Kidney tubule cell (primary cell): ENCODE measurements around the gene SARDH.

Source experiments
- DNase-seq: peaks from one replicate; pipeline ENCODE4 v3.0.0-alpha.2; 2018; ENCODE audit warnings: low spot score

The SARDH gene

DNA sequence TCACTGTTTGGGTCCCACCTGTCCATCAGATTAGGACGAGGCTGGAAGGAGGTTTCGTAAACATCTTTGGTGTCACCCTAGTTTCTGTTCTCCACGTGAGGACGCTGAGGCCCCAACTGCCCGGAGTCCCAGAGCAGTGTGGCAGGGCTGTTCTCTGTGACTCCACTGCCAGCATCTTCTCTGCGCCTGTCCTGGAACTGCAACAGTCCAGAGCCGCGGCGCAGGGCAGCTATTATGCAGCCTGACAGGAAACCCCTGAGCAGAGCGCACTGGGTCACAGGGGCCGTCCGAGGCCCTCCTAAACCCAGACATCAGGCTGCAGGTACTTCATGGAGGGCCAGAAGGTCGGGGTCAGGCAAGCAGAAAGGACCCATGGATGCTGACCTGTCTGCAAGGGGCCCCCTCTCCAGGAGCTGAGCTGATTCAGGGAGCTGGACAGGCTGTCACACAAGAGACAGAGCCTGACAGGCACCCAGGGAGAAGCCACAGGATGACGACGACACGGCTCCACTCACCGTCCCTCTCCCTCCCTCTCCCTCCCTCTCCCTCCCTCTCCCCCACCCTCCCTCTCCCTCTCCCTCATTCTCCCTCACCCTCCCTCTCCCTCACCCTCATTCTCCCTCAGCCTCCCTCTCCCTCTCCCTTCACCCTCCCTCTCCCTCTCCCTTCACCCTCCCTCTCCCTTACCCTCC lies 70.2 kb downstream of the SARDH start:
- DNase-seq, result no peak

GRCh38 chr9:133666845-133667244 lies 71.3 kb downstream of the SARDH start:
- DNase-seq, result no peak

GRCh38 chr9:133666387-133666786 lies 71.8 kb downstream of the SARDH start:
- DNase-seq, result no peak

DNA sequence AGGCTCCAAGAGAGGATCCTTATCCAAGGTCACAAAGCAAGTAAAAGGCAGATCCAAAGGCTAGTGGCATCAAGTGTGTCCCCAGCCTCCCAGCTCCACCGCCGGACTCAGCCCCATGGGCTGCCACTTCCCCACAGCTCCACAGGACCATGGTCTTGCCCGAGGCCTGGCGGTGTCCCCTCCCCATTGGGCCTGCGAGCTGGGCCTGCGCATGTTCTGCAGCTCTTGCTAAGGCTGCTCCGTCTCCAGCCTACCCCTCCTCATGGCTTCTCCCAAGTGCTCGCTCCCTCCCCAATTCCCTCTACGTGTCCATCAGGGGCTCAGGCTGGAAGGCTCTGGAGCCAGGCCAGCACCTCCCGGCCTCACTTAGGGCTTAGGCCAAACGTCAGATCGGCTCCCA lies 72.6 kb downstream of the SARDH start:
- no peak for DNase-seq

GRCh38 chr9:133665096-133665495 lies 73.1 kb downstream of the SARDH start:
- DNase-seq, result no peak

DNA sequence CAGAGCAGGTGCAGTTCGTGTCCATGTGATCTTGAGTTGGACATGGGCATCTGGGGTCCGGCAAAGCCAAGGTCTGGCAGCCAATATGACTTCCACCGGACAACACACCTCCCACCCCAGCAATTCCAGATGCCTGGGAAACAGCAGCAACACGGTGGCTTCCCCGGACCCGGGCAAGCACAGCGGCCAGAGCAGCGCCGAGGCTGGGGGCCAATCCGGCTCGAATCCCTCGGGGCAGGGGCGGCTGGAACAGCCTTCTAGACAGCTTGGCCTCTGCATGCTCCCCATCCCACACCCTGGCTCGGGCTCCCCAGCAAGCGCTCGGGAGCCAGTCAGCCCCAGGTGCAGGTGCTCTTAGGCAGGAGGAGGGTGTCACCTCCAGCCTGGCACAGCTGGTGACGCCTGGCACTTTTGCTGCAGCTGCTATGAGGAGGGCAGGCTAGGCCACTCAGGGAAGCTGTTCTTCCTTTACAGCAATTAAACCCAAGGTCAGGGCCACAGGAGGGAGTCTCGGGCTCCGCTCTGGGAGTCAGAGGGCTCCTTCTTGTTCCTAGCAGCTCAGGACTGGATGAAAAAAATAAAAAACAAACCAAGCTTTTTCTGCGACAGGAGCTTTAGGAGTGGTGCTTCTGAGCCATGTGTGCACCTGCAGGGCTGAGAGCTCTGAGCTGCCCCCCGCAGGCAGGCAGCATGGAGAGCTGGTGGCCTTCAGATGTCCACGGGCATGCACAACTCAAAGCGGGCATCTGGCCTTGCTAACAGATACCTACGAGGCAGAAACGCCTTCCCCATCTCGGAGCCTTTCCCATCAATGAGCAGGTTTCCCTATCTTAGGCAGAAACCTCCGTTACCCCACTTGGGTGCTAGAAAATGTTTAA lies 73.7 kb downstream of the SARDH start:
- DNase-seq, result no peak

DNA sequence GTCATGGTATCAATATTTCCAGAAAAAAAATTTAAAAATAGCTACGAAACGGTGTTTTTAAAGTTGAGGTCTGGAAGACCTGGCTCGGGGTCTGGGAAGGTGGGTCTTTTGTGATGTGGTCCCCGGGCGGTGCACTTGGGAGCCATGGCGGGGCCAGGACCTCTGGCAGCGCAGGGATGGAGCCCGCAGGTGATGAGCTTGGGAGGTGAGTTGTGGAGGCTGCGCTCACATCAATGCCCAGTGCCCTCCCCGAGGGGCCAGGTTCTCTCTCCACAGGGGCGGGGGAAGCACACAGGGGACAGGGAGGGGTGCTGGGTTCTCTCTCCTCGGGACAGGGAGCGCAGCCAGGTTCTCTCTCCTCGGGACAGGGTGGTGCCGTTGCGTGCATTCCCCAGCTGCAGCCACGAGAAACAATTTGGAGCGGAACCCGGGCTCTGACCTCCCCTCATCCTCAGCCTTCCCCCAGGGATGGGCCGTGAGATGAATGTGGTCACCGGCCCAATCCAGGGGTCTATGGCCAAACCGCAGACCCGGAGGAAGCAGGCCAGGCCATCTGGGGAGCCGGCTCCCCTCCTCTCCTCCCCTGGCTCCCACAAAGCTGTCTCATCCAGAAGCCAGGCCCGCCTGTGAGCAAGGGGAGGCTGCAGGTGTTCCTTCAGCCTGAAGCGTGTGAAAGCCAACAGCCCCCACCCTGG lies 76.2 kb downstream of the SARDH start:
- no peak for DNase-seq

DNA sequence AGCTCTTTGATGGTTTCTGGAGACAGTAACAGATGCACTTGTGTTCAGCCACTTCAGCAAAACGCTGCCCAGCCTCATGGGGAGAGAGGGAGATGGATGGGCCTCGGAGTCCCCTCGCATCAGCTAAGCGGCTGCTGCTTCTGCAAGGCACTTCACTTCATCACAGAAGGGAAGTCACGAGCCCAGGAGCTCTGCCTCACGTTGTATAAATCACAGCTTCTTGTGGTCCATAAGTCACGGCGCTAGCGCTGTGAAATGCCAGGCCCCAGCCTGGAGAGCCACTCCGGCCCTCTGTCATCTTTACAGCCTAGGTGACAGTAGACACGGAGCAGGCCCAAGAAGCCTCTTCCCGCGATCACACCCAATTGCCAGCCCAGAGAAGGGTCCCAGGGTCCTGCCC lies 78.6 kb downstream of the SARDH start:
- DNase-seq, result no peak

GRCh38 chr9:133658442-133659431 lies 79.4 kb downstream of the SARDH start:
- DNase-seq, result peak; percentile 31

DNA sequence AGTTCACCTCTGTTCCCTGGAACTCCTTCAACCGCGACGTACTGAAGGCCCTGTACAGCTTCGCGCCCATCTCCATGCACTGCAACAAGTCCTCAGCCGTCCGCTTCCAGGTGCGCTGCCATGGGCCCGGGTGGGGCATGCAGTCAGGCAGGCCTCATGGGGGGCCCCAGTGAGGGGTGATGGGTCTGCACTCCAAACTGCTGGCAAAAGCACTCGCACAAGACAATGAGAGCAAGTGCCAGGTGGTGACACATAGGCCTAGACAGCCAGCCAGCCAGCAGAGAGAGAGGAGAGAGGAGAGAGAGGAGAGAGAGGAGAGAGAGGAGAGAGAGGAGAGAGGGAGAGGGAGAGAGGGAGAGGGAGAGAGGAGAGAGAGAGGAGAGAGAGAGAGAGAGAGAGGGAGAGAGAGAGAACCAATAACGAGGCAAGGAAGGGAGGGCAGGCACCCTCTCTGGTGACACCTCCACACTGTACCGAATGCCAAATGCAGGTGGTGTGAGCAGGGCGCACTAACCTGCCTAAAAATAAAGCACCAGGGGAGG lies 81.0 kb downstream of the SARDH start:
- peak; percentile 22 for DNase-seq

GRCh38 chr9:133656211-133657119 lies 81.7 kb downstream of the SARDH start:
- DNase-seq, result no peak

DNA sequence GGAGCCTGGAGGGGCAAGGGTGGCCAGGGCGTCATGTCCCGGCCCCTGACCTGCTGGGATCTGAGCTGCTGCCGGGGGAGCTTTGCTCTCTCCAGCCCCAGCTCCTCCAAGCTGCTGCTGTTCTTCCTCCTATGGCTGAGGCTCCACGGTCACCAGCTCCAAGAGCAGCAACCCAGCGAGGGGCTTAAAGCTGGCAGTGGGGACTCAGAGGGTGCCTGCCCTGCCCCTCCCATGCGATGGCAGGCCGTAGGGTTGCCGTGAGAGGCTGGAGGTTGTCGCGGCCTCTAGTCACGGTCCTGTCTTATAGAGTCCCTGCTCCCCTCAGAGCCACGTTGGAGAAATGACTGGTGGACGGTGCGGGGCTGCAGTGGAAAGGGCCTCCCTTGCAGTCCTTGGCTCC lies 82.5 kb downstream of the SARDH start:
- DNase-seq, result no peak

- DNase-seq, result no peak
Measured at GRCh38 chr9:133654736-133655657, 83.2 kb downstream of the SARDH start.

GRCh38 chr9:133653638-133654037 lies 84.5 kb downstream of the SARDH start:
- no peak for DNase-seq

- DNase-seq, result no peak
Measured at GRCh38 chr9:133650026-133650425, 88.1 kb downstream of the SARDH start.

GRCh38 chr9:133649194-133649593 lies 89.0 kb downstream of the SARDH start:
- no peak for DNase-seq

- DNase-seq, result no peak
Measured at GRCh38 chr9:133647765-133648469, 90.2 kb downstream of the SARDH start.

GRCh38 chr9:133647148-133647547 lies 91.0 kb downstream of the SARDH start:
- DNase-seq, result no peak
